GM10266 (cell line): Measurements from ENCODE around the gene APOC3.

ENCODE experiments used
- DNase-seq: peaks from one replicate; pipeline ENCODE4 v3.0.0; 2012; ENCODE audit errors: extremely low spot score
- TF ChIP-seq, protein P1 (sequence below): IDR thresholded peaks from 2 replicates; pipeline ENCODE4 v1.5.1; 2012; ENCODE audit warnings: mild to moderate bottlenecking, low read depth; ENCODE audit not compliant: control insufficient read depth, insufficient read depth; ENCODE audit errors: missing control alignments

APOC3 gene

DNA sequence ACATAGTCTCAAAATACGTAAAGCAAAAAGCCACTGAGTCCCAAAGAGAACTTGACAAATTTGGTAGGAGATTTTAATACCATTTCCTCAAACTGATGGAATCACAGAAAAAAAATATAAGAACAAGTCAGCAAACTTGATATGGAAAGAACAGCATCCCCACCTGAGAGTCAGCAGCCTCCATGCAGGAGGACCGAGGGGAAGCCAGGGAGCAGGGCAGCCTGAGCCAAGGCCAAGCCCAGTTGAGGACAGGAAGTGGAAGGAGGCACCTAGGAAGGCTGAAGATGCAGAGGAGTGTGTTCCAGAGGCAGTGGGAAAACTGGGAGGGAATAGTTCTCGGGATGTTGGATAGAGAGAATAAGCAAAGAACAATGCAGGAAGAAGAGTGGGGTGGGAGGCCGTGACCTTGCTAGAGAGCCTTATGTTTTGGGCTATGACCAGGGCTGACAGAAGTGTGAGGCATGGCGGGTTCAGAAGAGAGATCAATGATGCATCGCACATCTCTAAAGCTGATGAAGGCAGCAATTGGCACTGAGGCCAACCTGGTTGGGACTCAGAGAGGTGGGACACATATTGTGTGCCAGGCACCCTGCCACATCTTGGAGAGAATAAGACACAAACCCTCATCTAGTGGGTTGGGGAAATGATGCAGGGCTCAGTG, 22.0 kb upstream of the APOC3 start:
- no peak for DNase-seq
- TF ChIP-seq, protein P1, sequence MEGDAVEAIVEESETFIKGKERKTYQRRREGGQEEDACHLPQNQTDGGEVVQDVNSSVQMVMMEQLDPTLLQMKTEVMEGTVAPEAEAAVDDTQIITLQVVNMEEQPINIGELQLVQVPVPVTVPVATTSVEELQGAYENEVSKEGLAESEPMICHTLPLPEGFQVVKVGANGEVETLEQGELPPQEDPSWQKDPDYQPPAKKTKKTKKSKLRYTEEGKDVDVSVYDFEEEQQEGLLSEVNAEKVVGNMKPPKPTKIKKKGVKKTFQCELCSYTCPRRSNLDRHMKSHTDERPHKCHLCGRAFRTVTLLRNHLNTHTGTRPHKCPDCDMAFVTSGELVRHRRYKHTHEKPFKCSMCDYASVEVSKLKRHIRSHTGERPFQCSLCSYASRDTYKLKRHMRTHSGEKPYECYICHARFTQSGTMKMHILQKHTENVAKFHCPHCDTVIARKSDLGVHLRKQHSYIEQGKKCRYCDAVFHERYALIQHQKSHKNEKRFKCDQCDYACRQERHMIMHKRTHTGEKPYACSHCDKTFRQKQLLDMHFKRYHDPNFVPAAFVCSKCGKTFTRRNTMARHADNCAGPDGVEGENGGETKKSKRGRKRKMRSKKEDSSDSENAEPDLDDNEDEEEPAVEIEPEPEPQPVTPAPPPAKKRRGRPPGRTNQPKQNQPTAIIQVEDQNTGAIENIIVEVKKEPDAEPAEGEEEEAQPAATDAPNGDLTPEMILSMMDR: no peak

DNA sequence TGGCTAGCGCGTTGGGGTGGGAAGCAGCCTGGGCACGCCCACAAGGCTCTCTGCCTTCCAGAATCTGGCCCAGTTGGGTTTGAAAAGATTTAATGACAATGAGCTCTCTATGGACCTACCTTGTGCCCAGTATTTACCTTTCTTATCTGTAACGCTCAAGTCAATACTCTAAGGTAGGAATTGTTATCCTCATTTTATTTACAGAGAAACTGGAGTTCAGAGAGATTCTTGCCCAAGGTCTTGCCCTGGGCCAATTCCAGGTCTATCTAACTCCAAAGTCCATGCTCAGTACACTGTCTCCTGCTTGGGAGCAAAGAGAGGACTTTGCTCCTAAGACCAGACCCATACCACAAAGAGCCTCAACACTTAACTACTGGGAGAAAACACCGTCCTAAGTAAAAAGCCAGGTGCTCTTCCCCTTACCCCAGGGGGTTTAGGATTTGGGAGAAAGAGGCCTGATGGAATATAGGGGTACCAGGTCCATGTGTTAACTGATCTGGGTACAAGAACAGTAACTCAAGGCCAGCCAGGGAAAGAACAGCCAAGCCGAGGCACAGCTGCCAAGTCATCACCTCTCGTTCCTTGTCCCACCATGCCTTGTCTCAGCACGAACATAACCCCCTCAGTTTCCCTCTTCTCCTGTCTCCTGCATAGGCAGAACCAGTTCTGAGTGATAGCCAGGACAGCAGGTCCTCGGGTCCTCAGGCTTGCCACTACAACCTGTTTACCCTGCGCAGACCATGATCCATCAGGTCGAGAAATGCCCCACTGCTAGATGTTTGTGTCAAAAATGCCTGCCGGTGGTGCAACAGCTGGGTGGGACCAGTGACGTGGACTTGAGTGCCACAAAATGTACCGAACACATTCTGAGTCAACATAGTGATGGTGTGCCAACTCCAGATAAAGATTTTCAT, 21.2 kb upstream of the APOC3 start:
- TF ChIP-seq, protein P1: no peak
- no peak for DNase-seq

DNA sequence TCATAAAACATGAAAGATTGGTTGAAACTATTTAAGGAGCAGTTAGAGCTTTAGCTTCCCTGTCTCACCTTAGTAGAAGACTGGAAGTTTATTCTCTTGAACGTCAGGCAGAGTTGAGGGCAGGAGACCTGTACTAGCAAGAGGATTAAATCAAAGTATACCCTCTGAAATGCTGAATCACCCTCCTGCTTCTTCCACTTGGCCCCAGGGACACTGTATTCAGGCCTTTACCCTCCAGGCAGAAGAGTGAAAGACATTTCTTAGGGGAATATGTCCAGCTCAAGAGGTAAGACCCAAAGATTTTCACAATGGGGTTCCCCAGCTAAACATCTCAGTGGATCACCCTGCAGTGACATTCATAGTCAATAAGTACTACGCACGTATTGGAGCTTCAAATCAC, 18.5 kb upstream of the APOC3 start:
- no peak for DNase-seq
- TF ChIP-seq, protein P1: no peak

- no peak for DNase-seq
- TF ChIP-seq, protein P1: no peak
These were observed 17.6 kb upstream of the APOC3 start for GRCh38 chr11:116812109-116812508.

DNA sequence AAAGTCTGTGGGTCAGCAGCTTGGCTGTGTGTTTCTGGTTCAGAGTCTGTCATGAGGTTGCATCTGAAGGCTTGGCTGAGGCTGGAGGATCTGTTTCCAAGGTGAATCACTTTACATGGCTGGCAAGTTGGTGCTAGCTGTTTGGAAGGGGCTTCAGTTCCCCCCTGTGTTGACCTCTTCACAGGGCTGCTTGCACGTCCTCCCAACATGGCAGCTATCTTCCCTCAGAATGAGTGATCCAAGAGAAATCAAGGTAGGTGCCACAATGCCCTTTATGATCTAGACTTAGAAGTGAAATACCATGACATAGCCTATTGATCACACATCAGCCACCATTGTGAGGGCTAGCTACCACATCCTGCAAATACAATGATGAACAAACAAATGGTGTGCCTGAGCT, 16.5 kb upstream of the APOC3 start:
- no peak for DNase-seq
- TF ChIP-seq, protein P1: no peak

- TF ChIP-seq, protein P1: no peak
- no peak for DNase-seq
These were observed 15.8 kb upstream of the APOC3 start for GRCh38 chr11:116813781-116814471.
